Left colon (tissue), 2 donors: ENCODE measurements around the gene PYROXD2. TPM values are rescaled to one million over a fixed set of nuclear protein-coding genes. Genes with fewer than 3 reads are reported as not detected.

Experiments used
- ATAC-seq: fragments of 200-7000 bp; cut with Tn5 transposase; one replicate; pipeline ENCODE4 v1.9.1; 2020; ENCODE audit warnings: mild to moderate bottlenecking, moderate library complexity
- DNase-seq, 2 donors: peaks; one replicate each; pipeline ENCODE4 v3.0.0-alpha.2; 2020
- intact Hi-C, 2 donors: fragments of 100-400 bp; cut with DNase I in 1 of 2; cut with micrococcal nuclease in 1 of 2; formaldehyde crosslinking; loops; one replicate each; pipeline versions ENCODE4 v1.11.2 to v1.14.0; 2022; cut with DNase I, micrococcal nuclease
- total RNA-seq, 2 donors: library from RNA; stranded (reverse); fragmentation: NEBNext Ultra II Directional; extraction: Animal tissue kit (Norgen Biotek cat#: 25700); gene quantifications; one replicate each; pipeline ENCODE4 v1.2.1, GENCODE V29; 2021
- donor health status: DM: no; HTN: no; CAD: no.
- donor health status: DM: yes; HTN: yes; CAD: no.

PYROXD2 gene
- total RNA-seq, 2 donors from 2014 or later: 6.0 to 13.4 TPM

DNA sequence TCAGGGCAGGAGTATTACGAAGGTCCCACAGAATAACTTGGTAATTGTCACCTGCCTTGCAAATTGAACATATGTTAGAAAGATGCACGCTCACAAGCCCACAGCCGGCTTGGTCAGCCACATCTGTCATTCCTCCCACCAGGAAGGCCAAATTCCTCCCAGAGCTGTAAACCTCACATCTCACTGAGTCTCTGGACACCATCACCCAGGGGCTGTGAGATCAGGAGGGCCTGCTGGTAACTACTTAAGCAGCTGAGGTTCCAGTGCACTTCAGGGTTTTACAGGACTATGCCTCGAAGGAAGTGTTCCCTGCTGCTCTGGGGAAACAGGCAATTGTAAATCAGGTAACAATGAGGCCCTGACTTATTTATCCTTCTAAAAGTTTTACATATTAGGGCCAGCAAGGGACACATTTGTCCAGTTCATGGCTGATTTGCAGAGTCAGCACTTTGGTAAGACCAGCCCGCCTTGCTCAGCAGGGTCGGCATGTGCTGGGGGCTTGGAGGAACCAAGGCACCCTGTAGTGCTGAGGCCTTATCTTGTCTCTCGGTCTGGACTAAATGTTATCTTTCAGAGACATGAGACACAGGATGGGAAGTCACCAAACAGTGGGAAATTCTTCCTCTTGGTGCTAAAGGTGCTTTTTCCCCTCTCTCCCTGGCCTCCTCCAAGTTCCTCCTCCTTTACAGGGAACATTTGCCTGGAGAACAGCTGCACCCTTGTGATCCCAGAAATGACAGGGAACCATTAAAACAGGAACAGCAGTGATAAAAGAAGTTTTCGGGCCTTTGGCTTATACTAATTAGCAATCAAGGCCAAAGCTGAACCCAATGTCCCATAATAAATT, 34.3 kb downstream of the PYROXD2 start:
- intact Hi-C loops: no loop called here

DNA sequence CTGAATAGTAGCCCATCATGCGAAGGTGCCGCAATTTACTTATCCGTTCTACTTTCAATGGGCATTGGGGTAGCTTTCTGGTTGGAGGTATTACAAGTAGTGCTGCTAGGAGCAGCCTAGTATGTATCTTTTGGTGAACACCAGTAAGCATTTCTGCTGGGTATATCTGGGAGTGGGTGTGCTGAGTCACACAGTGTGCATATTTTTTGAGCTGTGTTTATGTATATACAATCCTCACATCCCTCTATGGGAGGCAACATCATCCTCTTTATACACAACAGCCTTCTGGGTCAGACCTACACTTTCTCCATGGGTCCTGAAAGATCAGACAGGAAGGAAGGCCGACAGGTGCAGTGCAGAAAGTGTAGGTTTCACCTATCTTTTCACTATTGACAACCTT, 36.3 kb downstream of the PYROXD2 start:
- no peak for ATAC-seq
- intact Hi-C loops: no loop called here
- DNase-seq: no peak

More for the DNA sequence above, 34.3 kb downstream of the PYROXD2 start:
- ATAC-seq (no peak), DNase-seq (no peak)

DNA sequence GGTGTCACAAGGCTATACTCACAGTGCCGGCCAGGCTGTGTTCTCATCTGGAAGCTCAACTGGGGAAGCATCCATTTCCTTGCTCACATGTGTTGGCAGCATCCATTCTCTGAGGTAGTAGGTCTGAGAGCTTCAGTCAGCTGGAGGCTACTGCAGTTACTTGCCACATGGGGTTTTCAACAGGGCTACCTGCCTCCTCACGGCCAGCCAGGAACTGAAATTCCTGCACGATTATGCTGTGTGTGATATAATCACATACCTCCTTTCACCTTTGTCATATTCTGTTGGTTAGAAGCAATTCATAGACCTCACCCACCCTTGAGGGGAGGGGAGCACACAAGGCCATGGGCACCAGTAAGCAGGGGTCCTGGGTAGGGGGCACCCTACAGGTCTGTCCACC, 37.4 kb downstream of the PYROXD2 start:
- ATAC-seq: no peak
- no peak for DNase-seq
- intact Hi-C loops: no loop called here

DNA sequence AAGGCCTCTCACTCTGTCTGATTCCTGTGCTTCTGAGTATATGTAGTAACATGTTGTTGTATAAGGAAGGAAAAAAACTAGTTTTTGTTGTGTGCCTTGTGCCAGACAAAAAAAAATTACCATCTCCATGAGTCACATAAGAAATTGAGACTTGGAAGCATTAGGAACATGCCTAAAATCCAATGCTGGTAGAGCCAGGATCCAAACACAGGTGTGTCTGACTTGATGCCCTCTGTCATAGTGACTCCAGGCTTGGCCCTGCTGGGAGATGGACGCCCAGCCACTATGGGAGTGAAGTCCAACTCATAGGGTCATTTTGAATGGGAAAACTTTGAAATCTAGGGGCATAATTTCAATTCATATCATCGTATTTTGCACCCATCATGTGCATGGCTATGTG, 38.0 kb downstream of the PYROXD2 start:
- intact Hi-C loops: no loop called here
- ATAC-seq: no peak
- no peak for DNase-seq

DNA sequence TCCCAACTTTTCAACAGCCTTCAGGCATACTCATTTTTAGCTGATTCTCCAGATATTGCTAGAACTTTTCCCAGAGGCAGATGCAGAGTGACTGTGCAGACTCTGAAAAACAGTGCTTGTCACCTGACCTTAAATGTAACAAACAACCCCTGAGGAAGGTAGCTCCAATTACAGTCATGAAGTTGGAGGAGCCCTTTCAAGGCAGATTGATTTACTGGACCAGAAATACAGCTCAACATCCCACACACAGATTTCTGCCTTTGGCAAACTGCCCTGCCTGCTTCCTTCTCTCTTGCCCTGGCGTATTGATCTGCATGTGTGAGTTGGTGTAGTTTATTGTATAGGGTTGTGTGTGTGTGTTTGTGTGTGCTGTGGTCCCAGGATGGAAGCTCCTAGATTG, 38.5 kb downstream of the PYROXD2 start:
- ATAC-seq (no peak), DNase-seq (no peak)
- intact Hi-C loops: no loop called here

DNA sequence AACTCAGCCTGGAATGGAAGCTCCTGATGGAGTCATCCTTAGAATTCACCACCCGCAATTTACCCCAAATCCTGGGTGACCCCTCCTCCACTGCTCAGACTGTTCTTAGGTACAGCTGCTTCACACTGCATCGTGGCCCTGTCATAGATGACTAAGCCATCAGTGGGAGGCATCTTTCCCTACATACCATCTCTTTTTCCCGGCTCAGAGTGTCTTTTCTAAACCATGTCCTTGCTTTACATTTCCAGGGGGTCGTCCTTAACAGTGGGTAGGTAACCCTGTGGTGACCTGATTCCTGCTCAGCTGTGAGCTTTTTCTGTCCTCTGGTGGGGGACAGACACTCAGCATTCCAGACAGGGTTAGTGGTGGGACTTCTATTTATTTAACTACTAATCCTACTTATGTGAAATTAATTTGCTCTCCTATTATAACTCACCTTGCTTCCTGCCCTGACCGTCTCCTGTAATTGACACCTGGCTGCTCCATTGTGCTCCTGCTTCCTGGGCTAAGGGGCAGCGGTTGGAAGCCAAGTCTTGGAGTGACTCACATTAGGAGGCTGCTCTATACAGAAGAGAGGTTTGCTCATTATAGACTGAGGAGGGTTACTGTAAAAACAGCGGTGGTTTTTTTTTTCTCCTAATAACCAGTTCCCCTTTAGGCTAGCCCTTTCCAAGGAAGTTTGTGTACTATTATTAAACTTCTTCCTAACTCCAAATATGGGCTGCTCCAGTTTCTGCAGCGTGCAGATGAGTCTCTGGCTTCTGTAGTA, 40.6 kb downstream of the PYROXD2 start:
- no peak for DNase-seq
- intact Hi-C loops: no loop called here
- ATAC-seq: no peak

DNA sequence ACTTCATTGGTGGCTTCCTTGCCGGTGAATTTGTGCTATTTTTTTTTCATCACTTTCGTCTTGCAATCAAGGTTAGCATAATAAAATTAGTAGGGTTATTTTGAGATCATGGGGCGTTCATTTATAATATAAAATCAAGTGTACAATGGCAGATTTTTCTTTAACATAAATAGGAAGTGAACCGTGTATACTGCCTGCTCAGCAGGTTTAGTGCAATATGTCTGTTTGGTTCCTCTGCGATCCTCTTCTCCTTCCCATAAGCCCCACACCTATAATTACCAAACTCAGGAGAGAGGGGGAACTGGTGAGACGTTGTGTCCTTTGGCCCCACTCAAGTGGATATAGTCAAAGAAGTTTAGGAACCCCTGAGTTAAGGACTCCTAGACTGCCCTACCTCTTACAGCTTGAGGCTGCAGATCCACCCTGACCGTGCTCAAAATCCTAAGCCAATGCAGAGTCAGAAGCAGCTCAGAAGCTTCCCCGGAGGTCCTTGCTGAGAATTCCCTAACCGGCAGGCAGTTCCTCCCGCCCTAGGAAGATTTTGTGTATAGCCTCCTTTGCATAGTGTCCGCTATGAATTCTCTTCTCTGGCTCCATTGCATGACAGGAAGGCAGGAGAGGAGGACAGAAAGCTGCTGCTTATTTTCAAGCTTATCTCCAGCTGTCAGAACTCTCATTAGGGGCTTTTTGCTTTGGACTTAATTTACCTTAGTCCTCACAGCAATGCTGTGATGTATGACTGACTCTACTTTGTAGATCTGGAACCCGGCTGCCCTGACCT, 41.5 kb downstream of the PYROXD2 start:
- ATAC-seq (no peak), DNase-seq (no peak)
- intact Hi-C loops: no loop called here

DNA sequence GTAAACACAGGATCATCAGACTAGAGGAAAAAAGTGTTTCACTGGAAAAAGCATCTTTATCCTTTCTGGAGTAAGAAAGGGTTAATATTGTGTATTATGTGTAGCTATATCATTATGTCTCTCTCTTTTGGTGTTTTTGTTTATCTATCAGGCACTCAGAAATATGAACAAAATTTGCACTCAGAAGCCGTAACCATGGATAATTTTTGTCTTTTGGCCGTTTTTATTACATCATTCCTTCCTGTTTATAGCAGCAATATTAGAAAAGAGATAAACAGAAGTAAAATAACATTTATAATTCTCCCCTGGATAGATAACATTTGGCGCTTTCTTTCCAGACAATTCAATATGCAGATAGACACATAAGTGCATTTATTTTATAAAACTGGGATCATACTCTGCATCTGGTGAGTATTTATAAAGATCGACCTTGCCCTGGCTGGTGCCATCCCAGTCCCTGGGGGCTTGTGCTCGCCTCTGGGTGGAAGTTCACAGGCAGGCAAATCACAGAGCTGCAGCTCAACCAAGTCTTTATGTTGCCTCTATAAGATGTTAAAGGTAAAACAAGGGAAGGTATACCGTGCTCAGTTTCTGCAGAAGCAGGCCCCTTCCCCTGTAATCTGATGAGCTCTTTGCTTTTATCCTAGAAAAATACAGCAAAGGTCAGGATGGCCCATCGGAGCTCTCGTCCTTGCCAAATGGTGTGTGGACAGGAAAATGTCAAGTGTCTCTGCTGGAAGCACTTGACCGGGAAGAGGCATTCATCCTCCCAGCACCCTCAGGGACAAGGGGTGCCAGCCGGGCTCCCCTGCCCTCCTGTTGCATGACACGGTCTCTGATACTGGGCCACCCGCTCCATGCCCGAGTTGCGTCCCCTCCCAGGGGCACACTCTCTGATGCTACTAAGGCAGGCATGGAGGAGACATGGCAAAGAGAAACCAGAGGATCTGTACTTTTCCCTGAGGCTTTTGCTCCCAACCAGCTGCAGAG, 43.9 kb downstream of the PYROXD2 start:
- ATAC-seq (no peak), DNase-seq (no peak)
- intact Hi-C loops: no loop called here

DNA sequence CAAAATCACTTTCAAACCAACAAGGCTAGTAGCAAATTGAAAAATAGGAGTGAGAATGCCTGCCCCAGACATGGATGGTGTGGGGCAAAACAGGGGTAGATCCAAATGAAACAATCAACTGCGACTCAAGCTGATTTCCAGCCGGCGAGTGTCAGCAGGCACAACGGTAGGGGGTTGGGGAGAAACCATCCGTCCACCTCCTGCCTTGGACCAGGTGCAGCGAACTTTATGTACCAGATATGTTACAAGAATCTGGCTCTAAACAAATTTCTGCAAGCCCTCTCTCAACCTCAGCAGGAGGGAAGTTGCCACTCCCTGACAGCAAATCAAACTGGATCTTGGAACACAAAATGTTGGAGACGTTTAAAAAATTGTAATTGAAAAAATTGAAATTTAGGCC, 45.2 kb downstream of the PYROXD2 start:
- ATAC-seq (no peak), DNase-seq (no peak)
- intact Hi-C loops: no loop called here

DNA sequence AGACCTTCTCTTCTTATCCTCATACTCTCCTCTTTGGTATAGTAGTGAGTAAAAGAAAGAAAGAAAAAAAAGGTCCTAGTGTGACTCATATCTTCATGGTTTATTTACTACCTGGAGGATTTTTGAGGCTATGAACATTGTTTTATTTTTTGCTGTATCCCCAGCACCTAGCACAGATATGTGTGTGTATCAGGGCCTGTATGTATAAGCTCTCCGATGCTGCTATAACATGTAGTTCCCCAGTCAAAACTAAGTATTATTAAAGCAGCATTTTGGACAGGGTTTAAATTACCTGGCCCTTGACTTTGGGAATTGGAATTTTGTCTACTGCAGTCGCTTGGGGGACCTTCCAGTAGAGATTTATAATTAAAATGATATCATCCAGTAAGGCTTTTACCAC, 46.3 kb downstream of the PYROXD2 start:
- ATAC-seq (no peak), DNase-seq (no peak)
- intact Hi-C loops: no loop called here

DNA sequence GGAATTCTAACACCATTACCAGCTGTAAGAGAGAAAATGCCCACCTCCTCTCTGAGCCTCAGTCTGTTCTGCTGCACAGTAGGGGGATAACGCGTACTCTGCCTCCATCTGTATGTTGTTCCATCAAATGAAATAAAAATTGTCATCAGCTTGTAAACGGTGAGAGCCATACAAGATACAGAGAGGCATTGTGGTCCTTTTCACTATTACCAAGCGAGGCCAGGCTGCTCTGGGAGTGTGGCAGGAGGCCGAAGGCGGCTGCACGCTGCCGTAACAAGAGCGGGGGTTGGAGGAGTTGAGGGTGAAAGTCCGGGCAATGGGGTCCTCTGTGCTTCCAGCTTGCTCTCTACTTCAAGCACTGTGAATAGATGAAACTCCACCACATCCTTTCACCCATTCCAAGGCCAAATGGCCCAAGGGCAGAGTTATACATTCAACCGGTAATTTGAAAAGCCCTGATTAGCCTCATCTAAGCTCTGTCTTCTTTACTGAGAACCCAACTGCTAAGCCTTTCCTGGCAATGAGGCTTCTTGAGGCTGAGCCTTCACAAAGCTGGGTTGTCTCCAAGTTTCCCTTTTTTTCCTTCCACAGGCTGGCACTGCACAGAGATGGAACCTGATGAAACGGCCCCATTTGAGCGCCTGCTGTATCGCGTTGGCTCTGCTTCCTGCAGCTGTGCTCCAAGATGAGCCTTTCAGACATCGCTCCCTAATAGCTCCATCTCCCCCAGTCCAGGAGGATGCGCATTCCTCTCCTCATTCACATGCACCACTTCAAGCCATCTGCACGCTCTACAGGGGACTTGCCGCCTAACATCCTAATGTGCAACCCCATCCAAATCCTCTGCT, 47.2 kb downstream of the PYROXD2 start:
- ATAC-seq: no peak
- intact Hi-C loops: no loop called here

DNA sequence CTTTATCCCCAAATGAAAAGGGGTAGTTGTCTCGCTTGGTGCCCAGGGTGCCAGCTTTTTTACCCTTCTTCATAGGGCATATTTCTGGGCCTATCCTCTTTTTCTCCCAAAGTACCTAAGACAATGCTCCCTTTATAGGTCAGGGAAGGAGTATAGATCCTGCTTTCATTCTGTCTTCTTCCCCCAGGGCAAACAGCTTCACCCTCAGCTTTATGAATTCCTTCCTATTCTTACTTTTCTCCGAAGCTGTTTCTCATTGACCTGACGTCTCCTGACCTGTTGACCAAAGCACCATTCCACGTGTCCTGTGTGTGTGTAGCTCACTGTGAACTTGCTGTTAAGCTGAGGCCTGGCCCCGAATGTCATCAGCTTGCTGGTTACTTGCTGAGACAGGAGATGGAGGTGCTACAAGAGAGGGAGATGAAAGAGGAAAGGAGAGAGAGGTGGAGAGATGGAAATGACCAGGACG, 48.9 kb downstream of the PYROXD2 start:
- intact Hi-C loops: no loop called here

More for the DNA sequence above, 47.2 kb downstream of the PYROXD2 start:
- DNase-seq: no peak

DNA sequence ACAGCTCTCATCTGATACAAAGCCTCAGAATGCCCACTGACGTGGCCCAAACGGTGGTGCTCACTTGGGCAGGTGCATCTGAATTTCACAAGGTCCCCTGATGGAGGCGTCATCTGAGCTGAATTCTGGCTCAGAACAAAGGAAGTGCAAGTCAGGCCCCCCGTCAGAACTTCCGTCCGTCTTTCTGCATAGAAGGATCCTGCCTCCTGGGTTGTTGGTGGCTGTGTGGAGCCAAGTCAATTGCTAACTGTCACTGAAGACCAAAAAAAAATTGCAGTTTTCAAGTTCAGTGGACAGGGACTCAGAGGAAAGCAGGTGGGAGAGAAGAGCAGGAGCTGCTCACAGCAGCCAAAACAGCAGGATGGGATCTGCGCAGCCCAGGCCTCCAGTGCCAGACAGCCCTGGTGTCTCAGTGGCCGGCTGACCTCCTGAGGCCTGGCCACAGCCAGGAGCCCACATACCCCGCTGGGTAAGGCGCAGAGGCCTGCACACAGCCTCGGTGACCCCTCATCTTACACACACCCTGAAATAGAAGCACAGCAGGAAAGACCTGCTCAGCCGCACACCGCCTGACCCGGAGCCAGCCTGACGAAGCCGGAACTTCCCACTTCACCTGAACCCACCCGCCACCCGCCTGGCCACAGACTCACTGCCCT, 49.4 kb downstream of the PYROXD2 start:
- DNase-seq (no peak), ATAC-seq (no peak)
- intact Hi-C loops: no loop called here

More for the DNA sequence above, 48.9 kb downstream of the PYROXD2 start:
- no peak for DNase-seq
- ATAC-seq: no peak

DNA sequence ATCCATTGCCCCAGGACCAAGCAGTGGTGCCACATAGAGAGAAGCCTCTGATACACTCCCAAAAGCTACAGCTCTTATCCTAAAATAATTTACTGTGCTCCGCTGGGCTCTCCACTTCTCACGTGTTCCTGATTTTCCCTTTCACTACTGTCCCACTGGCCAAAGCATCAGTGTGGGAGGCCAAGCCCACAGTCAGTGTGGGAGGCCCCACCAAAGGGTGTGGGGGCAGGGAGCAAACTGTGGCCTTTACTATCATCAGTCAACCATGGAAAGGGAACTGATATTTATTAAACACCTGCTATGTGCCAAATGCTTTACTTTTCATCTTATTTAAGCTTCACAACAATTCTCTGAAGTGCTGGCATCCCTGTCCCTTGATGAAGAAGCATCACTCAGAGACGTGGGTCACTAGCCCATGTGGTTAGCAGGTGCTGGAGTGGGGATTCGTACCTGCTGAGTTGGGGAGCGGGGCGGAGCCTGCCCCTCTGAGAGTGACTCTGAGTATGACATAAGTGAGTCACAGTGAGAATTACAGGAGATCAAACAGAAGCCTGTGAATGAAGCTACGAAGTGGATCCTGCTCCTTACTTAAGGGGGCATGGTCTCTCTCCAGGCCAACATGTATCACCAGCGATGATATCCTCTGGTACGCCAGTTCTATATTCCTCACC, 50.4 kb downstream of the PYROXD2 start:
- no peak for ATAC-seq
- intact Hi-C loops: no loop called here
- no peak for DNase-seq

DNA sequence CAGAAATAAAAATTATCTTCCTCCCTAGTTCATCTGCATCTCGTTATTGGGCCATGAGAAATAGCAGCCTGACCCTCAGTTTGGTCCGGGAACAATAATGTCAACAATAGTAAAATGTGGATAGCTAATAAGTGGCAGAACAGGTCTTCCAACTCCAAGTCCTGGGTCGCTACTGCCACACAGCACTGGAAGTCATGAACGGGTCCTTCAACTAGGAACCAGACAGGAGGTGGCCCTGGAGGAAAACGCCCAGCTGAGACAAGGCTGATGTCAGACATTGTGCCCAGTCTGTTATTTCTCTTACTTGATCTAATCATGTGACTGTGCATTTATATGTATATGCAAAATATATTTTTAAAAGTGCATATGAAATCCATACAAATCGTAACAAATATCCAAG, 51.8 kb downstream of the PYROXD2 start:
- no peak for DNase-seq
- ATAC-seq: no peak

More for the DNA sequence above, 51.8 kb downstream of the PYROXD2 start:
- intact Hi-C loops: no loop called here
